ENCODE data around the gene CLRN1. TPM values are rescaled to one million over a fixed set of nuclear protein-coding genes. Genes with fewer than 3 reads are reported as not detected.

CLRN1 gene
- total RNA-seq, 1 donor from 2014 or later: not detected

GRCh38 chr3:150897592-150897991, 74.9 kb downstream of the CLRN1 start:
- Mint-ChIP-seq H3K9me3 (no peaks in the 10 kb centered on the region), H3K27me3 (peaks cover 15% of the 10 kb centered on the region), H3K36me3 (no peaks in the 10 kb centered on the region)

DNA sequence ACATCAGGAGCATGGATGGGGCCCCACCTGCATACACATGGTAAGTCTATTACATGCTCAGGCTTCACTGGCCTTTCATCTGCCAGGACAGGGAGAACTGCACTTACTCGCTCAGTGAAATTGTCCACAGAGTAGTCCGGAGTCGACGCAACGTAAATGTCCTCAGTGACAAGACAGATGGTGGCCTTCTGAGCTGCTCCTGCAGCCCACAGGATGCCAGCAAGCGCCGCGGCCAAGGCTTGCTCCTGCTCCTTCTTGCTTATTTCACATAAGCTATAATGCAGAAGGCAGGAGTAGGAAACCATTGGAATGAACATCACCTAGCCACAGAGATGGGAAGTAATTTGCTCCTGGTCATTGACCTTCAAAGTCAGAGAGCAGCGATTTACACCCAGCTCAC, 81.7 kb downstream of the CLRN1 start:
- H3K36me3 Mint-ChIP-seq: no peaks in the 10 kb centered on the region
- no peaks in the 10 kb centered on the region for H3K4me1 Mint-ChIP-seq (ENCODE audit: unreplicated experiment)
- no peak overlapping the region for H3K4me3 Mint-ChIP-seq
- peaks cover under 1% of the 10 kb centered on the region for H3K27me3 Mint-ChIP-seq
- H3K9me3 Mint-ChIP-seq: no peaks in the 10 kb centered on the region
- TF ChIP-seq, protein P1, sequence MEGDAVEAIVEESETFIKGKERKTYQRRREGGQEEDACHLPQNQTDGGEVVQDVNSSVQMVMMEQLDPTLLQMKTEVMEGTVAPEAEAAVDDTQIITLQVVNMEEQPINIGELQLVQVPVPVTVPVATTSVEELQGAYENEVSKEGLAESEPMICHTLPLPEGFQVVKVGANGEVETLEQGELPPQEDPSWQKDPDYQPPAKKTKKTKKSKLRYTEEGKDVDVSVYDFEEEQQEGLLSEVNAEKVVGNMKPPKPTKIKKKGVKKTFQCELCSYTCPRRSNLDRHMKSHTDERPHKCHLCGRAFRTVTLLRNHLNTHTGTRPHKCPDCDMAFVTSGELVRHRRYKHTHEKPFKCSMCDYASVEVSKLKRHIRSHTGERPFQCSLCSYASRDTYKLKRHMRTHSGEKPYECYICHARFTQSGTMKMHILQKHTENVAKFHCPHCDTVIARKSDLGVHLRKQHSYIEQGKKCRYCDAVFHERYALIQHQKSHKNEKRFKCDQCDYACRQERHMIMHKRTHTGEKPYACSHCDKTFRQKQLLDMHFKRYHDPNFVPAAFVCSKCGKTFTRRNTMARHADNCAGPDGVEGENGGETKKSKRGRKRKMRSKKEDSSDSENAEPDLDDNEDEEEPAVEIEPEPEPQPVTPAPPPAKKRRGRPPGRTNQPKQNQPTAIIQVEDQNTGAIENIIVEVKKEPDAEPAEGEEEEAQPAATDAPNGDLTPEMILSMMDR (conservative IDR thresholded peaks at IDR 0.05): no peak
- no peak overlapping the region for H3K27ac Mint-ChIP-seq
- DNase-seq (ENCODE audit: extremely low spot score, unreplicated experiment): no peak

More at GRCh38 chr3:150897592-150897991, 74.9 kb downstream of the CLRN1 start:
- no peak for DNase-seq (ENCODE audit: extremely low spot score, unreplicated experiment)
- Mint-ChIP-seq H3K4me3 (no peak overlapping the region), H3K27ac (no peak overlapping the region), H3K4me1 (ENCODE audit: unreplicated experiment) (no peaks in the 10 kb centered on the region)
- TF ChIP-seq, protein P1 (conservative IDR thresholded peaks at IDR 0.05): no peak

- Mint-ChIP-seq H3K36me3 (no peaks in the 10 kb centered on the region), H3K4me1 (ENCODE audit: unreplicated experiment) (no peaks in the 10 kb centered on the region), H3K9me3 (no peaks in the 10 kb centered on the region), H3K27ac (no peak overlapping the region), H3K4me3 (no peak overlapping the region), H3K27me3 (peaks cover 4% of the 10 kb centered on the region)
- TF ChIP-seq, protein P1 (conservative IDR thresholded peaks at IDR 0.05): no peak
- DNase-seq (ENCODE audit: extremely low spot score, unreplicated experiment): no peak
These were observed 82.2 kb downstream of the CLRN1 start for GRCh38 chr3:150890295-150890694.

DNA sequence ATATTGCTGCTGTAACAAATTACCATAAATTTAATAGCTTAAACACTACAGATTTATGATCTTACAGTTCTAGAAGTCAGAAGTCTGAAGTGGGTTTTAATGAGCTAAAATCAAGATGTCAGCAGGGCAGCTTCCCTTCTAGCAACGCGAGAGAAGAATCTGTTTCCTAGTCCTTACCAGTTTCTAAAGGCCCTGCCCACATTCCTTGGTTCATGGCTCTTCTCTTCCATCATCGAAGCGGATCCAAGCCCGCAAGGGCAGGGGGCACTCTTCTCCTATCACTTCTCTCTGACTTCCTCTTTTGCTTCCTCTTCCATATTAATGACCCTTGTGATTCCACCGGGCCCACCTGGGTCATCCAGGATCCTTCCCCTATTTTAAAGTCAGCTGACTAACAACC, 83.4 kb downstream of the CLRN1 start:
- DNase-seq (ENCODE audit: extremely low spot score, unreplicated experiment): no peak
- Mint-ChIP-seq H3K27me3 (peaks cover 8% of the 10 kb centered on the region), H3K27ac (no peak overlapping the region), H3K9me3 (no peaks in the 10 kb centered on the region), H3K4me3 (no peak overlapping the region), H3K4me1 (ENCODE audit: unreplicated experiment) (no peaks in the 10 kb centered on the region), H3K36me3 (no peaks in the 10 kb centered on the region)
- TF ChIP-seq, protein P1 (conservative IDR thresholded peaks at IDR 0.05): no peak

GRCh38 chr3:150887031-150887430, 85.5 kb downstream of the CLRN1 start:
- DNase-seq (ENCODE audit: extremely low spot score, unreplicated experiment): no peak
- Mint-ChIP-seq H3K27ac (no peak overlapping the region), H3K27me3 (peaks cover 8% of the 10 kb centered on the region), H3K9me3 (no peaks in the 10 kb centered on the region), H3K4me3 (no peak overlapping the region), H3K36me3 (no peaks in the 10 kb centered on the region), H3K4me1 (ENCODE audit: unreplicated experiment) (no peaks in the 10 kb centered on the region)
- TF ChIP-seq, protein P1 (conservative IDR thresholded peaks at IDR 0.05): no peak

- Mint-ChIP-seq H3K9me3 (no peaks in the 10 kb centered on the region), H3K27ac (no peak overlapping the region), H3K27me3 (peaks cover 8% of the 10 kb centered on the region), H3K4me1 (ENCODE audit: unreplicated experiment) (no peaks in the 10 kb centered on the region), H3K4me3 (no peak overlapping the region), H3K36me3 (no peaks in the 10 kb centered on the region)
- TF ChIP-seq, protein P1 (conservative IDR thresholded peaks at IDR 0.05): no peak
- no peak for DNase-seq (ENCODE audit: extremely low spot score, unreplicated experiment)
These were observed 87.0 kb downstream of the CLRN1 start for GRCh38 chr3:150885535-150885934.
